Activated naive CD8-positive, alpha-beta T cell treated with anti-CD3 and anti-CD28 coated beads for 36 hours (primary cell): ENCODE measurements around the gene SPTLC3. TPM values are rescaled to one million over a fixed set of nuclear protein-coding genes. Genes with fewer than 3 reads are reported as not detected.
A peak's percentile ranks its signal among the peaks of the same experiment; 100 is the strongest.

ENCODE experiments used
- DNase-seq: peaks from one replicate; pipeline ENCODE4 v3.0.0; 2021
- H3K27ac Mint-ChIP-seq: one replicate; pipeline ENCODE4 v1.8.0; 2022; ENCODE audit warnings: mild to moderate bottlenecking, moderate library complexity, mixed read lengths
- H3K27me3 Mint-ChIP-seq: one replicate; pipeline ENCODE4 v1.8.0; 2022; ENCODE audit warnings: mild to moderate bottlenecking, mixed read lengths
- H3K36me3 Mint-ChIP-seq: one replicate; pipeline ENCODE4 v1.8.0; 2021; ENCODE audit warnings: mild to moderate bottlenecking, mixed read lengths
- H3K4me1 Mint-ChIP-seq: one replicate; pipeline ENCODE4 v1.8.0; 2021; ENCODE audit warnings: mixed read lengths
- H3K4me3 Mint-ChIP-seq: one replicate; pipeline ENCODE4 v1.8.0; 2022; ENCODE audit warnings: mild to moderate bottlenecking, moderate library complexity, mixed read lengths
- H3K9me3 Mint-ChIP-seq: one replicate; pipeline ENCODE4 v1.8.0; 2022; ENCODE audit warnings: mixed read lengths
- total RNA-seq, 2 experiments: library from RNA; stranded (reverse); gene quantifications; one replicate each; pipeline ENCODE4 v1.2.3, GENCODE V29; 2021

SPTLC3 gene
- total RNA-seq, 2 experiments from 2014 or later, result 0.76 to 1.7 TPM

GRCh38 chr20:13009682-13010406 lies 1.1 kb downstream of the SPTLC3 start:
- H3K36me3 Mint-ChIP-seq, result no peaks in the 10 kb centered on the region
- H3K9me3 Mint-ChIP-seq, result no peaks in the 10 kb centered on the region
- H3K27me3 Mint-ChIP-seq, result no peaks in the 10 kb centered on the region
- no peak for DNase-seq
- H3K27ac Mint-ChIP-seq, result peak overlapping the region; percentile 44
- H3K4me1 Mint-ChIP-seq, result peaks cover 36% of the 10 kb centered on the region
- H3K4me3 Mint-ChIP-seq, result peak overlapping the region; percentile 63

- Mint-ChIP-seq H3K4me3 (no peak overlapping the region), H3K4me1 (peaks cover 35% of the 10 kb centered on the region), H3K27me3 (no peaks in the 10 kb centered on the region), H3K27ac (no peak overlapping the region), H3K9me3 (no peaks in the 10 kb centered on the region), H3K36me3 (no peaks in the 10 kb centered on the region)
- no peak for DNase-seq
These were observed 4.1 kb downstream of the SPTLC3 start for GRCh38 chr20:13012886-13013285.

GRCh38 chr20:13013411-13013810 lies 4.6 kb downstream of the SPTLC3 start:
- Mint-ChIP-seq H3K36me3 (no peaks in the 10 kb centered on the region), H3K27ac (no peak overlapping the region), H3K9me3 (no peaks in the 10 kb centered on the region), H3K4me3 (no peak overlapping the region), H3K27me3 (no peaks in the 10 kb centered on the region), H3K4me1 (peaks cover 31% of the 10 kb centered on the region)
- DNase-seq, result no peak

- Mint-ChIP-seq H3K4me1 (peaks cover 6% of the 10 kb centered on the region), H3K36me3 (peaks cover 2% of the 10 kb centered on the region), H3K4me3 (no peak overlapping the region), H3K9me3 (peaks cover 8% of the 10 kb centered on the region), H3K27ac (no peak overlapping the region), H3K27me3 (no peaks in the 10 kb centered on the region)
- no peak for DNase-seq
These were observed 8.5 kb downstream of the SPTLC3 start for GRCh38 chr20:13017235-13017634.

- no peak overlapping the region for H3K27ac Mint-ChIP-seq
- DNase-seq, result no peak
- H3K4me3 Mint-ChIP-seq, result no peak overlapping the region
- H3K9me3 Mint-ChIP-seq, result peaks cover 14% of the 10 kb centered on the region
- H3K27me3 Mint-ChIP-seq, result no peaks in the 10 kb centered on the region
- H3K36me3 Mint-ChIP-seq, result peaks cover 5% of the 10 kb centered on the region
- peaks cover 1% of the 10 kb centered on the region for H3K4me1 Mint-ChIP-seq
These were observed 9.2 kb downstream of the SPTLC3 start for GRCh38 chr20:13017883-13018535.

GRCh38 chr20:13021205-13021970 lies 12.6 kb downstream of the SPTLC3 start:
- H3K4me1 Mint-ChIP-seq, result no peaks in the 10 kb centered on the region
- H3K36me3 Mint-ChIP-seq, result peaks cover 5% of the 10 kb centered on the region
- no peaks in the 10 kb centered on the region for H3K27me3 Mint-ChIP-seq
- H3K27ac Mint-ChIP-seq, result no peak overlapping the region
- peaks cover 17% of the 10 kb centered on the region for H3K9me3 Mint-ChIP-seq
- no peak overlapping the region for H3K4me3 Mint-ChIP-seq
- no peak for DNase-seq

- no peaks in the 10 kb centered on the region for H3K4me1 Mint-ChIP-seq
- DNase-seq, result no peak
- peaks cover 5% of the 10 kb centered on the region for H3K36me3 Mint-ChIP-seq
- H3K27ac Mint-ChIP-seq, result no peak overlapping the region
- no peaks in the 10 kb centered on the region for H3K27me3 Mint-ChIP-seq
- no peak overlapping the region for H3K4me3 Mint-ChIP-seq
- H3K9me3 Mint-ChIP-seq, result peaks cover 17% of the 10 kb centered on the region
These were observed 13.8 kb downstream of the SPTLC3 start for GRCh38 chr20:13022401-13023155.

GRCh38 chr20:13024596-13024995 lies 15.8 kb downstream of the SPTLC3 start:
- no peak overlapping the region for H3K27ac Mint-ChIP-seq
- H3K4me1 Mint-ChIP-seq, result no peaks in the 10 kb centered on the region
- DNase-seq, result no peak
- no peak overlapping the region for H3K4me3 Mint-ChIP-seq
- H3K36me3 Mint-ChIP-seq, result peaks cover 5% of the 10 kb centered on the region
- no peaks in the 10 kb centered on the region for H3K27me3 Mint-ChIP-seq
- peaks cover 17% of the 10 kb centered on the region for H3K9me3 Mint-ChIP-seq

GRCh38 chr20:13025181-13025580 lies 16.4 kb downstream of the SPTLC3 start:
- no peak overlapping the region for H3K4me3 Mint-ChIP-seq
- DNase-seq, result no peak
- no peaks in the 10 kb centered on the region for H3K27me3 Mint-ChIP-seq
- no peak overlapping the region for H3K27ac Mint-ChIP-seq
- H3K9me3 Mint-ChIP-seq, result peaks cover 17% of the 10 kb centered on the region
- no peaks in the 10 kb centered on the region for H3K4me1 Mint-ChIP-seq
- peaks cover 5% of the 10 kb centered on the region for H3K36me3 Mint-ChIP-seq

GRCh38 chr20:13028001-13028400 lies 19.2 kb downstream of the SPTLC3 start:
- H3K36me3 Mint-ChIP-seq, result no peaks in the 10 kb centered on the region
- H3K4me1 Mint-ChIP-seq, result no peaks in the 10 kb centered on the region
- H3K9me3 Mint-ChIP-seq, result peaks cover 3% of the 10 kb centered on the region
- H3K4me3 Mint-ChIP-seq, result no peak overlapping the region
- no peaks in the 10 kb centered on the region for H3K27me3 Mint-ChIP-seq
- DNase-seq, result no peak
- H3K27ac Mint-ChIP-seq, result no peak overlapping the region

GRCh38 chr20:13028673-13029072 lies 19.9 kb downstream of the SPTLC3 start:
- no peaks in the 10 kb centered on the region for H3K36me3 Mint-ChIP-seq
- no peaks in the 10 kb centered on the region for H3K27me3 Mint-ChIP-seq
- no peak overlapping the region for H3K27ac Mint-ChIP-seq
- H3K4me1 Mint-ChIP-seq, result no peaks in the 10 kb centered on the region
- no peak overlapping the region for H3K4me3 Mint-ChIP-seq
- no peak for DNase-seq
- no peaks in the 10 kb centered on the region for H3K9me3 Mint-ChIP-seq

- no peaks in the 10 kb centered on the region for H3K36me3 Mint-ChIP-seq
- no peak overlapping the region for H3K4me3 Mint-ChIP-seq
- no peak for DNase-seq
- no peak overlapping the region for H3K27ac Mint-ChIP-seq
- no peaks in the 10 kb centered on the region for H3K4me1 Mint-ChIP-seq
- no peaks in the 10 kb centered on the region for H3K9me3 Mint-ChIP-seq
- no peaks in the 10 kb centered on the region for H3K27me3 Mint-ChIP-seq
These were observed 21.1 kb downstream of the SPTLC3 start for GRCh38 chr20:13029687-13030375.

GRCh38 chr20:13031751-13032150 lies 23.0 kb downstream of the SPTLC3 start:
- Mint-ChIP-seq H3K27me3 (no peaks in the 10 kb centered on the region), H3K36me3 (no peaks in the 10 kb centered on the region), H3K9me3 (no peaks in the 10 kb centered on the region), H3K4me3 (no peak overlapping the region), H3K27ac (no peak overlapping the region), H3K4me1 (no peaks in the 10 kb centered on the region)
- no peak for DNase-seq

- no peak for DNase-seq
- Mint-ChIP-seq H3K9me3 (no peaks in the 10 kb centered on the region), H3K4me3 (no peak overlapping the region), H3K27ac (no peak overlapping the region), H3K36me3 (no peaks in the 10 kb centered on the region), H3K27me3 (no peaks in the 10 kb centered on the region), H3K4me1 (no peaks in the 10 kb centered on the region)
These were observed 25.3 kb downstream of the SPTLC3 start for GRCh38 chr20:13034115-13034514.
